Hippocampal formation (tissue), 2 donors: ENCODE results near the gene KCTD3.

ENCODE experiments used
- DNase-seq, 2 donors: peaks; one replicate each; lab custom pipeline; 2025; lab: John Stamatoyannopoulos, UW

Gene KCTD3

GRCh38 chr1:215660259-215660658 lies 93.2 kb downstream of the KCTD3 start:
- no peak for DNase-seq

DNA sequence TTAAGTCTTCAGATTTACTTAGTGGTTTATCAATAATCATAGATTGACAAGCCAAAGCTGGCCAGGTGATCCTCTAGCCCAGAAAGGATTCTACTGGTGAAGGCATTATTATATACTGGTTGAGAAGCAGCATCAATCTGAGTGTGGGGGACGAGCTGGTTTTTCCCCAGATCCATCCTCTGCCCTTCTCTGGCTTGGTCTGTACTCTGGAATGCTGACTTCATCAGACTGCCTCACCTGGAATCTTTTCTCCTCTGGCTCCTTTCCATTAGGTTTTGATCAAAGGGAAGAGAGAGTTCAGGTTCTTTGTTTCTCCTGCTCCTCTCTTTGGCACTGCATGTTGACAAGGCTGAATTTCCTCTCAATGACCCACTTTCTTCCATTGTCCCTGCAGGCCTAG lies 93.9 kb downstream of the KCTD3 start:
- no peak for DNase-seq

- DNase-seq, result no peak
Measured at GRCh38 chr1:215665215-215665614, 98.1 kb downstream of the KCTD3 start.

DNA sequence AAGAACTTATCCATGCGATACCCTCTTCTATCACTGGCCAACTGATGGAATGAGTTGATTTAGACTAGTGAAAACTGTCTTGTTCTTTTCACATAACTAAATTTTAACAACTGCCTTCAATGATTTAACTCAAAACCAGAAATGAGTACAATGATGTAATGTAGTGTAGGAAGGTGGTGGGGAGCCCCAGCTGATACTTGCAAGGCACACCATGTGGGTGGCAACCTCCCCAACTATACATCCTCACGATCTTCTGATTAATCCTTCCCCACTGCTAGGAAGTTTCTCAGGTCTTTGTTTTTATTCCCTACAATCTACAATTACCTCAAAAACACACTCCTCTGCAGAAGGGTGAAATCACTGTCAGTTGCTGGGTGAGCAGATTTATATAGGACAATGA lies 100.7 kb downstream of the KCTD3 start:
- DNase-seq, result no peak

GRCh38 chr1:215669806-215670491 lies 102.8 kb downstream of the KCTD3 start:
- DNase-seq, result no peak
